NCI-H1436 (cell line): Measurements from ENCODE around the gene SMPD3.

Experiments
- DNase-seq: peaks from one replicate; lab custom pipeline; 2025; lab: John Stamatoyannopoulos, UW

SMPD3 gene

DNA sequence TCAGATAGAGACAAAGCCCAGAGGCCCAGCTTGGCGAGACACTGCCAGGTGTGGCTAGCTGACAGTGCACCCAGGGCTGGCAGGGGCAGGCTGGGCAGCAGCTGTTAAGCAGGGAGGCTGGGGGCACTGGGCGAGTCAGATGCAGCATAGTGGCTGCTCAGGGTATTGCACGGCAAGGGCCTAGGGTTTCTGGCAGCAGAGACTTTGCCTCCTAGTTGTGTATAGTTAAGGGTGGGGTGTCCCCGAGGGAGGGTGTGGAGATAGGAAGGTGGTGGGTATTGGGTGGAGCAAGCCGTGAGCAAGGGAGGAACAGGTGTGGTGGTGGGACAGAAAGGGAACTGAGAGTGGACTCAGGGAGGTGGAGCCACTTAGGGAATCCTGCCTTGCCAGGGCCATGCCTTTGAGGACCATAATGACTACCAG is 66.0 kb downstream of the SMPD3 start:
- no peak for DNase-seq

DNA sequence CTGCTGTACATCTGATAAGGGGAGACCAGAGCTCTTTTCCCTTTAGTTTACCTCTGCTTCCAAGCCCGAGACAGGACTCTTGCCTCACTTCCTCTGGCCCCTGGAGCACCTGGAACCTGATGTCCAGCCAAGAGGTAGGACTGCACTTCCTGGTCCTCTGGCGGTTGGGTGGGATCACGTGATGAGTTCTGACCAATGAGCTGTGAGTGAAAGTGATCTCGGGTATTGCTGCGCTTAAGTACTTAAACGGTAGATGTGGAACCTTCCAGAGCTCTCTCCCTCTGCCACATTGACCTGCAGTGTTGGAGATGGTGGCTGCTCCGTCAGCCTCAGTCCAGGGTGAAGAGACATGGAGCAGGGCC is 67.0 kb downstream of the SMPD3 start:
- DNase-seq, result no peak

GRCh38 chr16:68380676-68381362 is 67.5 kb downstream of the SMPD3 start:
- DNase-seq, result no peak

DNA sequence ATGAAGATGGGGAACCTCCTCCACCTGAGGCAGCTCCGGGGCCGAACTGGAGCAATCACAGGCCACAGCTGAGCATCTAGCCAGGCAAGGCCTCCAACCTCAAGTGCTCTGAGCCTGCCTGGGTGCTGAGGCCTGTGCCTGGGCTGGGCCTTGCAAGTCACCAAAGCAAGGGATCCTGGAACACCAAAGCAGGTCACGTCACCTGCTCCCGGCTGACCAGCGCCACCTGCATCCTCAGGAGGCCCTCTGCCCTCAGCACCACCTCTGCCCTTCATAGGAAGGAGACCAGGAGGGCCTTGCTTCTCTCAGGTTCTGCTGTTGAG is 68.0 kb downstream of the SMPD3 start:
- DNase-seq, result no peak

DNA sequence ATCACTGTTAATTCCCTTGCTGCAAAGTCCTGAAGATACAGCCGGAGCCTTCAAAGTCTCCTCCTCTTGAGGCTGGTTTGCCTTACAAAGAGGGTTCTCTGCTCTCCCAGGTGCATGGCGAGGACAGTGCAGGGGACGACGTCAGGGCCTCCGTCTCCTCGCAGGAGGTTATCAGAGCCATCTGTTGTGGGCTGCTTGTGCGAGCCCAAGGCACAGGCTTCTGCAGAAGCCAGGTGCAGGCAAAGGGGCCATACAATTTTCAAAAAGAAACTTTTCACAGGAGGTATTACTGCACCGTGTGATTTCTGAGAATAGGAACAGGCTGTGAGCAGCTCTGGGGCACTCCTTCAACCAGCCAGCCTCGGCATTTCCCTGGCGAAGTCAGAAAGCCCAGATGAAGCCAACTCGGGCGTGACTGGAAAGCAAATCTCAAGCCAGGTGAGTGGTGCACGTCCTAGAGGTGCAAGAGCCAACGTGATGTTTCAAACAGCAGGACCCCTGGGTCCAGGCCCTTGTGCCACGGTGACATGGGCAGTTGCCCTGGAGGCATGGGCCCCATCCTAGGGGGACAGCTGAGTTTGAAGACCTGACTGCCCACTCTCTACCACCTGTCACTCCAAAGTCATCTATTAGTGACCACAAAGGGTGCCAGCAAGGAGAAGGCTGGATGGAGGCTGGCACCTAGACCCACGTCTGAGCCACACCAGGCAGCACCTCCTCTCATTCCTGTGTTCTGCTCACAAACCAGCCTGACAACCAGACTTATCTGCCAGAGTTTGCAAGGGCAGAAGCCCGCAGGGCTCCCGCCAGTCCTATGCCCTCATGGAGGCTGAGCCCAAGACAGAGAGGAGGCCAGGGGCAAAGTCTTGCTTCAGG is 68.6 kb downstream of the SMPD3 start:
- DNase-seq, result no peak

- no peak for DNase-seq
These were observed 69.6 kb downstream of the SMPD3 start for GRCh38 chr16:68378436-68379415.

- no peak for DNase-seq
These were observed 70.5 kb downstream of the SMPD3 start for GRCh38 chr16:68377667-68378393.

DNA sequence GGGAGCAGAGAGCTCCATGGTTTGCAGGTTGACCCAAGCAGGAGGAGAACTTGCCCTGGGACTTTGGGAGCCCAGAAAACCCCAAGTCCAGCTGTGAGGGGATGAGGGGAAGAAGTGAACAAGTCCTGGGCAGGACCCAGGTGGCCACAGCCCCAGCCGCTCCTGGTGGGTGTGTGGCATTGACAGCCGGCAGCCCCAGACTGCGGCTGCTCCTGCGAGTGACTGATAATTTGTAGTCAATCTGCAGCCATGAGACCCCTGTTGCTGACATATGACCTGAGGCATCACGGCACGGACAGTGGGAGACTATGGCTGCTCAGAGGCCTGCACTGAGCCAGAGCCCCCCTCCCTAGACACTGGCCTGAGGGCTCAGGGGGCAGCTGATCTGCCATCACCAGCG is 71.1 kb downstream of the SMPD3 start:
- no peak for DNase-seq

- no peak for DNase-seq
These were observed 71.7 kb downstream of the SMPD3 start for GRCh38 chr16:68376590-68376989.

GRCh38 chr16:68375801-68376536 is 72.3 kb downstream of the SMPD3 start:
- no peak for DNase-seq

GRCh38 chr16:68374961-68375660 is 73.2 kb downstream of the SMPD3 start:
- DNase-seq, result no peak

DNA sequence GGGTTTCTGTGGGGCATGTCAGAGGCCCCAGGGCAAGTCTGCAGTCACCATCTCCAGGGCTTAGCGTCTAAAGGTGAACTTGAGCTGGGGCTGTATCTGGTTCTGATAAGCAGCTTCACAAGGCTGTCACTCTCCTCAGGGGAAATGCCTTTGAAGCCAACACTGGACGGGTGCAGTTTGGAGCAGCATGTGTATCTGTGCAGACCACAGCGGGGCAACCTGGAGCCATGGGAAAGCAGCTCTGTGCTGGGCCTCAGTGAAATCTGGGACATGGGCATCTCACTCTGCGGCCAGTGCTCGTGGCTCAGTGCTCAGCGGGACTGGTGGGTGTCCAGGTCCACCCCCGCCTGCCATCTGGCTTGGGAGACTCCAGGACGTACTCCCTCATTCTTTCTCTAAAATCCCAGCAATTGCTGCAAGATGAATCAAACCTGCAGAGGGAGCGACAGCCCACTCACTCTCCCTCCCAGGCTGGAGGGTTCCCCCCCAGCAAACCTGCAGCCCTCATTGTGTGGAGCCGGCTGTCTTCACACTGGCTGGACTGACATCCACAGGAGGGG is 74.0 kb downstream of the SMPD3 start:
- no peak for DNase-seq

GRCh38 chr16:68373528-68374245 is 74.6 kb downstream of the SMPD3 start:
- DNase-seq, result no peak

GRCh38 chr16:68372806-68373205 is 75.5 kb downstream of the SMPD3 start:
- DNase-seq, result no peak

GRCh38 chr16:68372381-68372720 is 76.0 kb downstream of the SMPD3 start:
- DNase-seq, result no peak

DNA sequence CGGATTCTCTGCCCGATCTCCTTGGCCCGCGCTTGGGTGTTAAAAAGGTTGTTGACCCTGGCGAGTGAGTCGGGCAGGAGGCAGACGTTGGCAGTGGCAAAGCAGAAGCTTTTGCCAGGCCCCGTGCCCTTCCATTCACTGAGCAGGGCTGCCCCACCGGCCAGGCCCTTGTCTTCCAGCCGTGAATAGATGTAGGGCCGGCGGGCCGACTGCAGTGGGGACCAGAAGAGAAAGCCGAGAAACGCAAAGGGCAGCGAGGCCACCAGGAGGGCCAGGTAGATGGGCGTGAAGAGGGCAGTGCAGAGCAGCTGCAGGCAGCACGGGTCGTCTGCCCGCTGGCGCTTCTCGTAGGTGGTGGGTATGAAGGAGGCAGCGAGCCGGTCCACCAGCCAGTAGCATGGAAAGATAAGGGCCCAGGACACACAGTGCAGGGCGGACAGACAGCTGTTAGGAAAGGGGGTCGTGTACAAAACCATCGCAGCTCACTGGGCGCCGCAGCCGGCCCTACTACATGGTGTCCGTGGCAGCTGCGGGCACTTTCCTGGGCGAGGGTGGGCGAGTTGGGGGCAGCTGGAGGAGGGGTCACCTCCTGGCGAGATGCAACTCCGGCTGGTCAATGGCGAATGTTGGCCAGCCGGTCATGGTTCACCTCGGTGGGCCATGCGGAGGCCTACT is 76.5 kb downstream of the SMPD3 start:
- no peak for DNase-seq

DNA sequence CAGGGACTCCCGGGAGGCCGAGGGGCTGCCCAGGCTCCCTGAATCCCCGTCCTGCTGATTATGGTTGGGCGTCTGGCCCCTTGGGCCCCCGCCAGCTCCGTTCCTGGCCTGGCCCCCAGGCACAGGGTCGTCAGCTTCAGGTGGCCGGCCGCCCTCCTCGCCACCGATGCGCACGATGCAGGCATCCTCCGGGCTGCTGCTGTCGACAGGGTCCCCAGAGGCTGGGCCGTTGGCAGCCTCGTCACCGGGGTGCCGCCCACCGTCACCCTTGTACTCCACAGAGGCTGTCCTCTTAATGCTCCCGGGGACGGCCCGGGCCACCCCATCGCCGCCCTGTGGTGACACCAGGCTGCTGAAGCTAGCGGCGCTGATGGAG is 77.0 kb downstream of the SMPD3 start:
- DNase-seq, result no peak

DNA sequence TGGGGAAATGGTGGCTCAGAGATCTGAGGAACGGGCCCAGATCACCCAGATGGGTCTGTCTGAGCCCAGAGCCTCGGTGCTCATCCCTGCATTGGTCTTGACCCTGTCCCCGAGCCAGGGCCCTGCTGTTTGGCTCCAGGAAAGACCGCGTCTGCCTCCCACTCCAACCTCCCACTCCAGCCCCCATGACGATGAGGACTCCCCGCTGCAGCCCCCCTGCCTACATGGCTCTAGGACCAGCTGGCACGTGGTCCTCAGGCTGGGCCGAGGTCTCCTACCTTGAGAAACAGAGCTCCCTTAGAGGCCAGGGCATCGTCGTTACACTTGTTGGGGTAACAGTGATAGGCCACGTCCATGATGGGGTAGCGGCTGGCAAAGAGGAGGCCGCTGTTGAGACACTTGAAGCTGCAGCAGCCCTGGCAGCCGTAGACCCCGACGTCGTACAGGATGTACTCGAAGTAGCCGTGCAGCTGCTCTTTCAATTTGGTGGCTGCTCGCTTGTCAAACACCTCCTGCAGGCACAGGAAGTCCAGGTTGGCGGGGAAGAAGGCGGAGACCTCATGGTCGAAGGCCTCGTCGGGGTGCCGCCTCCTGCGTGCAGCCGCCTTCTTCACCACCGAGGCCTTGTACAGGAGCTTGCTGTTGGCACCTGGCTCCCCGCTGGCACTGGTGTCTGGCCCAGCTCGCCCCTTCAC is 77.6 kb downstream of the SMPD3 start:
- no peak for DNase-seq
